HEK293T (cell line): ENCODE results near the gene STAM2.

ENCODE experiments used
- ARNT ChIP-seq: fragments of 450-650 bp; IDR thresholded peaks from 2 replicates; pipeline ENCODE4 v1.6.1; 2017; ENCODE audit warnings: mild to moderate bottlenecking
- BHLHE40 ChIP-seq: fragments of 450-650 bp; IDR thresholded peaks from 2 replicates; pipeline ENCODE4 v1.6.1; 2016; ENCODE audit warnings: mild to moderate bottlenecking, moderate library complexity, borderline replicate concordance
- ELF4 ChIP-seq: fragments of 450-650 bp; IDR thresholded peaks from 2 replicates; pipeline ENCODE4 v1.6.1; 2017; ENCODE audit warnings: antibody characterized with exemption
- FOXA1 ChIP-seq: fragments of 450-650 bp; IDR thresholded peaks from 2 replicates; pipeline ENCODE4 v1.6.1; 2016; ENCODE audit warnings: mild to moderate bottlenecking
- FOXK2 ChIP-seq: fragments of 450-650 bp; IDR thresholded peaks from 2 replicates; pipeline ENCODE4 v1.6.1; 2016; ENCODE audit warnings: mild to moderate bottlenecking
- FOXM1 ChIP-seq: fragments of 450-650 bp; IDR thresholded peaks from 2 replicates; pipeline ENCODE4 v1.6.1; 2017; ENCODE audit warnings: mild to moderate bottlenecking, borderline replicate concordance
- HDGF ChIP-seq: fragments of 450-650 bp; IDR thresholded peaks from 2 replicates; pipeline ENCODE4 v1.6.1; 2017; ENCODE audit warnings: antibody characterized with exemption, borderline replicate concordance
- NFRKB ChIP-seq: fragments of 450-650 bp; IDR thresholded peaks from 2 replicates; pipeline ENCODE4 v1.6.1; 2016; ENCODE audit warnings: mild to moderate bottlenecking, moderate library complexity
- SP1 ChIP-seq: fragments of 450-650 bp; IDR thresholded peaks from 2 replicates; pipeline ENCODE4 v1.6.1; 2017
- SUZ12 ChIP-seq: fragments of 450-650 bp; IDR thresholded peaks from 2 replicates; pipeline ENCODE4 v1.6.1; 2016; ENCODE audit warnings: mild to moderate bottlenecking
- TARDBP ChIP-seq: fragments of 450-650 bp; IDR thresholded peaks from 2 replicates; pipeline ENCODE4 v1.6.1; 2016
- ZNF384 ChIP-seq: fragments of 450-650 bp; IDR thresholded peaks from 2 replicates; pipeline ENCODE4 v1.6.1; 2016
- TF ChIP-seq, protein P1 (sequence below): fragments of 450-650 bp; IDR thresholded peaks from 2 replicates; pipeline ENCODE4 v1.6.1; 2016

DNA sequence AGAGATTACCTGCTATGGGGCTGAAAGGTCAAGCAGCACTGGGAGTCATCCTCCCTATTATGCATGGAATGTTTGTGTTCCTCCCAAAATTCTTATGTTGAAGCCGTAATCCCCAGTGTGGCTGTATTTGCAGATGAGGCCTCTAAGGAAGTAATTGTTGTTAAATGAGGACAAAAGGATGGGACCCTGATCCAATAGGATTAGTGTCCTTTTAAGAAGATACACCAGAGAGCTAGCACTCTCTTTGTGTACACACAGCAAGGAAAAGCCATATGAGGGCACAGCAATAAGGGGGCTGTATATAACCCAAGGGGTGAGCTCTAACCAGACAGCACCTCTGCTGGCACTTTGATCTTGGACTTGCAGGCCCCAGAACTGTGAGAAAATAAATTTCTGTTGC lies 18.3 kb downstream of the STAM2 start:
- TF ChIP-seq, protein P1, sequence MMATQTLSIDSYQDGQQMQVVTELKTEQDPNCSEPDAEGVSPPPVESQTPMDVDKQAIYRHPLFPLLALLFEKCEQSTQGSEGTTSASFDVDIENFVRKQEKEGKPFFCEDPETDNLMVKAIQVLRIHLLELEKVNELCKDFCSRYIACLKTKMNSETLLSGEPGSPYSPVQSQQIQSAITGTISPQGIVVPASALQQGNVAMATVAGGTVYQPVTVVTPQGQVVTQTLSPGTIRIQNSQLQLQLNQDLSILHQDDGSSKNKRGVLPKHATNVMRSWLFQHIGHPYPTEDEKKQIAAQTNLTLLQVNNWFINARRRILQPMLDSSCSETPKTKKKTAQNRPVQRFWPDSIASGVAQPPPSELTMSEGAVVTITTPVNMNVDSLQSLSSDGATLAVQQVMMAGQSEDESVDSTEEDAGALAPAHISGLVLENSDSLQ: no peak
- TF ChIP-seq NFRKB (no peak), FOXM1 (no peak), HDGF (no peak), ZNF384 (no peak), TARDBP (no peak), ARNT (no peak), SP1 (no peak), SUZ12 (no peak), ELF4 (no peak), FOXA1 (no peak), FOXK2 (no peak), BHLHE40 (no peak)
